H1 (cell line): ENCODE data around the gene CSNK1G3. TPM values are rescaled to one million over a fixed set of nuclear protein-coding genes. Genes with fewer than 3 reads are reported as not detected.

Source experiments
- ATF2 ChIP-seq: IDR thresholded peaks from 2 replicates; pipeline ENCODE4 v1.6.1; 2012; ENCODE audit warnings: low read length, inconsistent platforms
- BCL11A ChIP-seq, 2 experiments: IDR thresholded peaks; one replicate each; pipeline ENCODE4 v1.6.1; 2011; ENCODE audit warnings: low read depth in 2 of 2, low read length in 2 of 2, mild to moderate bottlenecking in 2 of 2
- HDAC2 ChIP-seq, 2 experiments: fragments of 300-600 bp in 1 of 2; sonication (generic) in 1 of 2; IDR thresholded peaks; 2 replicates each; pipeline ENCODE4 v1.6.1; 2011 to 2012; ENCODE audit warnings: low read depth in 2 of 2, low read length in 2 of 2, mild to moderate bottlenecking in 2 of 2, moderate library complexity in 2 of 2, borderline replicate concordance in 1 of 2, inconsistent platforms in 1 of 2
- MAFK ChIP-seq: IDR thresholded peaks from 2 replicates; pipeline ENCODE4 v1.6.1; 2012; ENCODE audit warnings: low read depth, mild to moderate bottlenecking, improper control_type of control experiment, low read length
- SIX5 ChIP-seq: IDR thresholded peaks from 2 replicates; pipeline ENCODE4 v1.6.1; 2011; ENCODE audit warnings: mild to moderate bottlenecking, low read depth, low read length
- polyA plus RNA-seq, 7 experiments: library from polyadenylated mRNA; depleted of rRNA in 3 of 7; stranded (reverse) in 5 of 7; unstranded in 2 of 7; fragments of >200 nt in 5 of 7; fragments of 200-250 nt in 2 of 7; gene quantifications; 1 replicate in 5 of 7; 2 replicates in 1 of 7; 4 replicates in 1 of 7; pipeline versions ENCODE4 v1.2.1 to v1.2.3, GENCODE V29; 2011 to 2013; ENCODE audit warnings: missing spikeins in 2 of 7, mixed read lengths in 2 of 7
- total RNA-seq: library from RNA; stranded (reverse); fragmentation: NEBNext Ultra II Directional; extraction: Animal tissue kit (Norgen Biotek cat#: 25700); gene quantifications from 2 replicates; pipeline ENCODE4 v1.2.1, GENCODE V29; 2021

Gene CSNK1G3
- total and polyA plus RNA-seq, 2 of the 8 experiments (the other 6 are each of a cell fraction or from before 2014, with no cell fraction given), result 10.6 to 58.9 TPM

- TF ChIP-seq HDAC2 (IDR thresholded peaks at IDR 0.05; ENCODE audit: borderline replicate concordance in 1 of 2, low read depth in 2 of 2, low read length in 2 of 2) (no peak), BCL11A (IDR thresholded peaks at IDR 0.05; ENCODE audit: low read depth in 2 of 2, low read length in 2 of 2) (no peak), SIX5 (no peak), ATF2 (no peak), MAFK (no peak)
Observed at GRCh38 chr5:123530728-123531127, 18.8 kb downstream of the CSNK1G3 start (continued).
